Transverse colon (tissue), 4 donors: ENCODE measurements around the gene F2RL2. TPM values are rescaled to one million over a fixed set of nuclear protein-coding genes. Genes with fewer than 3 reads are reported as not detected.

ENCODE experiments used
- DNase-seq: peaks from one replicate; pipeline ENCODE4 v3.0.0-alpha.2; 2019
- H3K27ac ChIP-seq, 4 donors: fragments of 200-600 bp; sonication (generic); 2 replicates each; pipeline ENCODE4 v1.5.1; 2016 to 2018; ENCODE audit warnings: inconsistent platforms in 4 of 4
- H3K27me3 ChIP-seq: fragments of 200-600 bp; sonication (generic); 2 replicates; pipeline ENCODE4 v1.5.1; 2017; ENCODE audit warnings: inconsistent platforms
- H3K36me3 ChIP-seq, 4 donors: fragments of 200-600 bp; sonication (generic); 2 replicates each; pipeline ENCODE4 v1.5.1; 2017 to 2019; ENCODE audit warnings: inconsistent platforms in 4 of 4
- H3K4me1 ChIP-seq, 4 donors: fragments of 200-600 bp; sonication (generic); 2 replicates each; pipeline ENCODE4 v1.5.1; 2017 to 2020; ENCODE audit warnings: inconsistent platforms in 4 of 4
- H3K4me3 ChIP-seq, 4 donors: fragments of 200-600 bp; sonication (generic); 1 replicate in 1 of 4; 2 replicates in 3 of 4; pipeline versions ENCODE4 v1.5.1 to v1.6.1; 2017 to 2019; ENCODE audit warnings: inconsistent platforms in 4 of 4
- H3K9me3 ChIP-seq, 2 donors: fragments of 200-600 bp; sonication (generic); 2 replicates each; pipeline ENCODE4 v1.5.1; 2017 to 2019; ENCODE audit warnings: inconsistent platforms in 2 of 2
- EP300 ChIP-seq: sonication (generic); formaldehyde crosslinking; IDR thresholded peaks from one replicate; pipeline ENCODE4 v1.6.1; 2017; ENCODE audit warnings: antibody characterized with exemption, low read depth
- POLR2A ChIP-seq: fragments of 450-650 bp; IDR thresholded peaks from one replicate; pipeline ENCODE4 v1.6.1; 2016; ENCODE audit warnings: antibody characterized with exemption, mild to moderate bottlenecking, moderate library complexity
- POLR2AphosphoS5 ChIP-seq, 3 donors: sonication (generic); formaldehyde crosslinking; IDR thresholded peaks; one replicate each; pipeline ENCODE4 v1.6.1; 2016; ENCODE audit warnings: antibody characterized with exemption in 3 of 3
- WGBS, 2 donors: methylation state at CpG; one replicate each; pipeline ENCODE4 v1.1.5; 2018; ENCODE audit warnings: low coverage in 1 of 2; 5-methylcytosine and 5-hydroxymethylcytosine counted together
- in situ Hi-C, 4 donors: fragments of 200-750 bp; cut with MboI; loops; one replicate each; pipeline versions ENCODE4 v1.15.0 to v1.15.1; 2017; ENCODE audit warnings: low sequenced_read_pairs in 3 of 4, low pct_ligation_motif_present in 1 of 4, low pct_unique_long_range_greater_than_20kb in 1 of 4
- intact Hi-C: fragments of 100-400 bp; cut with DNase I; formaldehyde crosslinking; loops from one replicate; pipeline ENCODE4 v1.15.1; 2023; ENCODE audit warnings: low total_unique reads
- total RNA-seq, 4 donors: library from RNA; depleted of rRNA; stranded (reverse); fragments of >200 nt; gene quantifications; one replicate each; pipeline ENCODE4 v1.1.0, GENCODE V29; 2016
- TF ChIP-seq, protein P1 (sequence below), 5 experiments: fragments of 200-600 bp in 3 of 5; fragments of 450-650 bp in 2 of 5; sonication (generic) in 3 of 5; IDR thresholded peaks; 1 replicate in 2 of 5; 2 replicates in 3 of 5; pipeline ENCODE4 v1.5.1; 2016 to 2017; ENCODE audit warnings: antibody characterized with exemption in 5 of 5, inconsistent platforms in 3 of 5, mild to moderate bottlenecking in 2 of 5, moderate library complexity in 1 of 5

The F2RL2 gene
- total RNA-seq, 4 donors from 2014 or later = 0.32 to 0.96 TPM; not detected in 2

GRCh38 chr5:76592692-76593091 is 30.5 kb downstream of the F2RL2 start:
- Histone ChIP-seq H3K4me1 (no peaks in the 10 kb centered on the region), H3K4me3 (no peak overlapping the region), H3K27ac (no peak overlapping the region), H3K36me3 (no peaks in the 10 kb centered on the region), H3K27me3 (no peaks in the 10 kb centered on the region), H3K9me3 (no peaks in the 10 kb centered on the region)
- in situ Hi-C loops = no loop called here
- 68 to 77% methylated on average over 3 of the region's 3 CpGs for WGBS, 2 donors
- no peak for TF ChIP-seq EP300
- no peak for DNase-seq
- intact Hi-C loops = no loop called here

GRCh38 chr5:76591366-76591765 is 31.8 kb downstream of the F2RL2 start:
- H3K36me3 ChIP-seq = no peaks in the 10 kb centered on the region

DNA sequence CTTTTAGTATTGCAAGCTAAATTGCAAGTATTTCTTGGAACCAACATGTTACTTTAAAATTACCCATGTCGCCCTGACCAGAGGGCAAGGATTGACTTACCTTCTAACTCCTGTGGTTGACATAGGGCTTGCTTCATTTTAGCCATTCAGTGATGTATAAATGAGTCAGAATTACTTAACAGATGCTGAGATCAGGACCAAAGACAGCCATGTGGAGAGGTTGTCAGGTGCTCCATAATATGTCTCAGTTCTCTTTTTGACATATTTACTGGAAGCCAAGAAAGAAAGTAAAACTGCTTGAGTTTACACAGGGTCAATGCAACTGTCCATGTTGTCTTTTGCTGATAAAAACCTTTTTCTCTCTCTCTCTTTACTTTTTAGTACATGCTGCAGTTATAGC is 33.2 kb downstream of the F2RL2 start:
- no peak overlapping the region for H3K27ac ChIP-seq
- no peak for TF ChIP-seq EP300
- TF ChIP-seq, protein P1, sequence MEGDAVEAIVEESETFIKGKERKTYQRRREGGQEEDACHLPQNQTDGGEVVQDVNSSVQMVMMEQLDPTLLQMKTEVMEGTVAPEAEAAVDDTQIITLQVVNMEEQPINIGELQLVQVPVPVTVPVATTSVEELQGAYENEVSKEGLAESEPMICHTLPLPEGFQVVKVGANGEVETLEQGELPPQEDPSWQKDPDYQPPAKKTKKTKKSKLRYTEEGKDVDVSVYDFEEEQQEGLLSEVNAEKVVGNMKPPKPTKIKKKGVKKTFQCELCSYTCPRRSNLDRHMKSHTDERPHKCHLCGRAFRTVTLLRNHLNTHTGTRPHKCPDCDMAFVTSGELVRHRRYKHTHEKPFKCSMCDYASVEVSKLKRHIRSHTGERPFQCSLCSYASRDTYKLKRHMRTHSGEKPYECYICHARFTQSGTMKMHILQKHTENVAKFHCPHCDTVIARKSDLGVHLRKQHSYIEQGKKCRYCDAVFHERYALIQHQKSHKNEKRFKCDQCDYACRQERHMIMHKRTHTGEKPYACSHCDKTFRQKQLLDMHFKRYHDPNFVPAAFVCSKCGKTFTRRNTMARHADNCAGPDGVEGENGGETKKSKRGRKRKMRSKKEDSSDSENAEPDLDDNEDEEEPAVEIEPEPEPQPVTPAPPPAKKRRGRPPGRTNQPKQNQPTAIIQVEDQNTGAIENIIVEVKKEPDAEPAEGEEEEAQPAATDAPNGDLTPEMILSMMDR (IDR thresholded peaks at IDR 0.05) = no peak
- no peak for TF ChIP-seq POLR2AphosphoS5 (IDR thresholded peaks at IDR 0.05)
- TF ChIP-seq POLR2A = no peak
- H3K4me3 ChIP-seq = no peak overlapping the region
- no peaks in the 10 kb centered on the region for H3K27me3 ChIP-seq
- H3K36me3 ChIP-seq = no peaks in the 10 kb centered on the region
- peaks cover 0 to 9% (median 4%) of the 10 kb centered on the region in 4 donors for H3K4me1 ChIP-seq
- DNase-seq = no peak
- intact Hi-C loops = no loop called here
- no peaks in the 10 kb centered on the region for H3K9me3 ChIP-seq
- in situ Hi-C loops = no loop called here
- WGBS, 2 donors = 82% methylated on average over 1 of the region's 1 CpG; no CpG with 5 or more reads in 1 of the 2 donors

More at GRCh38 chr5:76591366-76591765, 31.8 kb downstream of the F2RL2 start:
- no peaks in the 10 kb centered on the region for H3K9me3 ChIP-seq
- no peaks in the 10 kb centered on the region for H3K27me3 ChIP-seq
- 96 to 100% methylated on average over 3 of the region's 3 CpGs for WGBS, 2 donors
- no peak overlapping the region for H3K4me3 ChIP-seq
- in situ Hi-C loops (no loop called here), intact Hi-C loops (no loop called here)
- no peak overlapping the region for H3K27ac ChIP-seq
- TF ChIP-seq, protein P1 (IDR thresholded peaks at IDR 0.05) = no peak
- TF ChIP-seq POLR2AphosphoS5 (IDR thresholded peaks at IDR 0.05) (no peak), EP300 (no peak), POLR2A (no peak)
- no peak for DNase-seq
- peaks cover 0 to 6% (median 2%) of the 10 kb centered on the region in 4 donors for H3K4me1 ChIP-seq

- intact Hi-C loops (no loop called here), in situ Hi-C loops (no loop called here)
- Histone ChIP-seq H3K4me3 (no peak overlapping the region), H3K9me3 (no peaks in the 10 kb centered on the region), H3K27me3 (no peaks in the 10 kb centered on the region), H3K27ac (no peak overlapping the region), H3K4me1 (peaks cover 0 to 31% (median 16%) of the 10 kb centered on the region in 4 donors), H3K36me3 (no peaks in the 10 kb centered on the region)
- 61 to 70% methylated on average over 2 to 4 of the region's 4 CpGs for WGBS, 2 donors
- DNase-seq = no peak
- TF ChIP-seq, protein P1 (IDR thresholded peaks at IDR 0.05) = no peak
- no peak for TF ChIP-seq POLR2A
- TF ChIP-seq EP300 = no peak
- TF ChIP-seq POLR2AphosphoS5 (IDR thresholded peaks at IDR 0.05) = no peak
Observed at GRCh38 chr5:76586531-76586930, 36.7 kb downstream of the F2RL2 start.

DNA sequence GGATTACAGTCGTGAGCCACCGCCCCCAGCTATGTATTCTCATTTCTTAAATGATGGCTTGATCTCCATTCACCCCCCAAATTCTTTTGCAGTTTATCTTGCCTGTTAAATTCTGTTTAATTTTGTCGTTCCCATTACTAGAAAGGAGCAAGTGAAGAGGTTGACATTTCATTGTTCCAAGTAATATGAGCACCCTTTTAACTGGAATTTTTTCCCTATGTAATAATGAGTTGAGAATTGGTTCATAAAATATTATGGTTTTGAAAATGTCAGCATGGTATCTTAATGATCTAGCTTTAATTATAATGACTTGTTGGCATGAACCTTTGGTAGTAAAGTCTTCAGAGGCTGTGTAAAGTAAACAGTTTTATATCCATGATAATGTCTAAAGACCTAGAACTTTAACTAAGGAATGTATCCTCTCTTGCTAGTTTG is 37.4 kb downstream of the F2RL2 start:
- Histone ChIP-seq H3K4me1 (peaks cover 0 to 36% (median 16%) of the 10 kb centered on the region in 4 donors), H3K36me3 (no peaks in the 10 kb centered on the region), H3K27me3 (no peaks in the 10 kb centered on the region), H3K4me3 (no peak overlapping the region), H3K27ac (no peak overlapping the region), H3K9me3 (no peaks in the 10 kb centered on the region)
- no peak for DNase-seq
- TF ChIP-seq EP300 (no peak), POLR2A (no peak), POLR2AphosphoS5 (IDR thresholded peaks at IDR 0.05) (no peak)
- TF ChIP-seq, protein P1 (IDR thresholded peaks at IDR 0.05) = no peak
- intact Hi-C loops (no loop called here), in situ Hi-C loops (no loop called here)
- WGBS, 2 donors = 71 to 72% methylated on average over 3 of the region's 3 CpGs
